ENCODE results near the gene NIF3L1. TPM values are rescaled to one million over a fixed set of nuclear protein-coding genes. Genes with fewer than 3 reads are reported as not detected.

The NIF3L1 gene
- total and polyA plus RNA-seq, 2 of the 13 experiments (the other 11 are each of a cell fraction or from before 2014, with no cell fraction given), result 67.9 to 75.2 TPM

DNA sequence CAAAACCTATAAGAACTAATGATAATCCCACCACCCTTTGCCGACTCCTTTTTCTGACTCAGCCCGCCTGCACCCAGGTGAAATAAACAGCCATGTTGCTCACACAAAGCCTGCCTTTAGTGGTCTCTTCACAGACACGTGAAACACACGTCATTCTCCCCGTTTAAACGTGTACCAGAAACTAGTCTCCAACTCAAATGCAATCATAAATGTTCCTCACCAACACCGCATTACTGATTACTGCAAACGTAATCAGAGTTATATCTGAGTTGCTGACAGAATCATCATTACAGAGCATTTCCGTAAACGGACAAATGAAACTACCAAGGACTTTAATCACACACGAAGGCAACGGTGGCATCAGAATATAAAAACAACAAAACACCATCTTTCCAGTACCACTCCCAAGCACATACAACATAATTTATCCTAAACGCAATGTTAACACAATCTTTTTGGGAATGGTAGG, 26.6 kb upstream of the NIF3L1 start (continued):
- 0 out of 2 replicates have a peak, but pooled peaks have one; percentile 45 for TF ChIP-seq NAIF1 (CRISPR knock-in tag; IDR thresholded peaks at IDR 0.05; ENCODE audit: borderline replicate concordance)
- no peak for TF ChIP-seq ZNF7 (CRISPR knock-in tag; IDR thresholded peaks at IDR 0.05)
- TF ChIP-seq ZFP90 (CRISPR knock-in tag; IDR thresholded peaks at IDR 0.05; ENCODE audit: borderline replicate concordance), result 0 out of 2 replicates have a peak, but pooled peaks have one; percentile 18
- TF ChIP-seq SIN3A (IDR thresholded peaks at IDR 0.05; ENCODE audit: borderline replicate concordance, low read depth, low read length), result 0 out of 2 replicates have a peak, but pooled peaks have one; percentile 21
- no peak for TF ChIP-seq ZNF468 (CRISPR knock-in tag; IDR thresholded peaks at IDR 0.05)
- peak; percentile 38; the same call in 1 of the 2 replicates for TF ChIP-seq POLR2G (IDR thresholded peaks at IDR 0.05; ENCODE audit: low read depth, low read length)
- TF ChIP-seq MAFG (CRISPR knock-in tag; IDR thresholded peaks at IDR 0.05), result no peak
- TF ChIP-seq, protein P1, sequence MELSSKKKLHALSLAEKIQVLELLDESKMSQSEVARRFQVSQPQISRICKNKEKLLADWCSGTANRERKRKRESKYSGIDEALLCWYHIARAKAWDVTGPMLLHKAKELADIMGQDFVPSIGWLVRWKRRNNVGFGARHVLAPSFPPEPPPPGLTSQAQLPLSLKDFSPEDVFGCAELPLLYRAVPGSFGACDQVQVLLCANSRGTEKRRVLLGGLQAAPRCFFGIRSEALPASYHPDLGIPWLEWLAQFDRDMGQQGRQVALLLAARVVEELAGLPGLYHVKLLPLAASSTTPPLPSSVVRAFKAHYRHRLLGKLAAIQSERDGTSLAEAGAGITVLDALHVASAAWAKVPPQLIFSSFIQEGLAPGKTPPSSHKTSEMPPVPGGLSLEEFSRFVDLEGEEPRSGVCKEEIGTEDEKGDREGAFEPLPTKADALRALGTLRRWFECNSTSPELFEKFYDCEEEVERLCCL (CRISPR knock-in tag; IDR thresholded peaks at IDR 0.05; ENCODE audit: borderline replicate concordance), result no peak
- TF ChIP-seq BHLHE40 (IDR thresholded peaks at IDR 0.05; ENCODE audit: low read length), result 0 out of 2 replicates have a peak, but pooled peaks have one; percentile 28
- TF ChIP-seq NBN (conservative IDR thresholded peaks at IDR 0.05), result no peak
- no peak for TF ChIP-seq FOSL1 (CRISPR knock-in tag; IDR thresholded peaks at IDR 0.05; ENCODE audit: borderline replicate concordance)
- TF ChIP-seq POGK (CRISPR knock-in tag; conservative IDR thresholded peaks at IDR 0.05), result 0 out of 2 replicates have a peak, but pooled peaks have one; percentile 43
